NK-92 (cell line): ENCODE measurements around the gene CDH4.

Experiments
- DNase-seq: peaks from one replicate; lab custom pipeline; 2025; ENCODE audit not compliant: unreplicated experiment; lab: John Stamatoyannopoulos, UW

The CDH4 gene

DNA sequence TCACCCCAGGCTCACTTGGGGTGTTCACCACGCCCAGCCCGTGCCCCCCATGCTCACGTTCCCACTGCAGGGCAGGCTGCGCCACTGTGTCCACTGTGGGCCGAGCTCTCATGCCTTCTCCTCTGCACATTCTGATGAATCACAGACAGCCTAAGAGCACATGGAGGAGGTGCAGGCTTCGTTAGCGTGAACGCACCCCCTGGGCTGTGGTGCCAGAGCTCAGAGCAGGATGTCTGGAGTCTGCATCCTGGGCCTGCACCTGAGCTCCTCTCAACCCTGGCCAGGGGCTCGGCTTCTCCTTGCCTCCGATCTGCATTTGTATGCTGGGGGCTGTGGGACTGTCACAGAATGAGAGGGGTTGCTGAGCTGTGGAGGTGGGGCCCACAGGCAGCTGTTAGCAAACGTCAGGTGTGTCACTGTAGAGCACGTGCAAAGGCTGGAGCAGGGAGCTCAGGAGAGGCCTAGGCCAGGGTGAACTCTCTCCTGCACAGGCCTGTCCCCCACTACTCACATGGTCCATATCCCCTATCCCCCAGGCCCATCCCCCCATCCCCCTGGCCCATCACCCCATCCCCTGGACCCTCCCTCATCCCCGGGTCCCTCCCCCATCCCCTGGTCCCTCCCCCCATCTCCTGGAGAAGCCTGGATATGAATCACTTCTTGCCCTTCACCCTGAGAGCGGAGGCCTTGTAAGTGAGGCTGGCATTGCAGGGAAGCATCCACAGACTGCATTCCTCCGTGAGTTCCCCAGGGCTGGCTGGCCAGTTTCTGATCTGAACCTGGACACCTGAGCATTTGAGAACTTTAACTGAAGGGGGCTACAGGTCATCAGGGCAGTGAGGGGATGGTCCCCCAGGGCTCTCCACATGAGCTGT, 504.1 kb downstream of the CDH4 start:
- no peak for DNase-seq

DNA sequence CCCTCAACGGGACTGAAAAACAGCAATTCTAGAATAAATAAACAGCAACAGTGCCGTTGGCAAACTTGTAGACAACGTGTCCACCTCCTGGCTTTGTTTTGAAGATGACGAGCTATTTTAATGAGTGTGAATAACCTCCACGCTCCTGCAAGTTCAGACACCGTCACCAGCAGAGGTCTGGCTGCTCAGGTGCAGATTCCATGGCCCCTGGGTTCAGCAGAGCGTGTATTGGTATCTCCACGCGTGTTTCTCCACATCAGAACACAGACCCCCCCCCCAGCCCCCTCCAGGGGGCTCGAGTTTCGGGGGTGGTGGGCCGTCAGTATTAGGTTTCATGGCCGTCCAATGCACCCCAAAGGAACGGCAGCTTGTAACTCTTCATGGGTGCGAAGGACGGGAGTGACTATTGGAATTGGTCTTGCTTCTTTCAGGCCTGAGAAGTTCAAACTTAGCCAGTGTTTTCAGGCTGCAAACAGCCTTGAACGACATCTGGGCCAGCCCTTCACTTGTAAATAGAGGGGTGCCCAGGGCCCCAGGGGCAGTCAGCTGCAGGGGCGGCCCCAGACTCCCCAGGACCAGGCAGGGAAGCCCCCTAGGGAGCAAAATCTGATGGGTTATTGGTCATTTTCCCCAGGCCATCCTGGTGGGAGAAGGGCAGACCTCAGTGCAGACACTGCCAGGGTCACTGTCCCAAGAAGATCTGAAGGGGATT, 505.1 kb downstream of the CDH4 start:
- DNase-seq = no peak

DNA sequence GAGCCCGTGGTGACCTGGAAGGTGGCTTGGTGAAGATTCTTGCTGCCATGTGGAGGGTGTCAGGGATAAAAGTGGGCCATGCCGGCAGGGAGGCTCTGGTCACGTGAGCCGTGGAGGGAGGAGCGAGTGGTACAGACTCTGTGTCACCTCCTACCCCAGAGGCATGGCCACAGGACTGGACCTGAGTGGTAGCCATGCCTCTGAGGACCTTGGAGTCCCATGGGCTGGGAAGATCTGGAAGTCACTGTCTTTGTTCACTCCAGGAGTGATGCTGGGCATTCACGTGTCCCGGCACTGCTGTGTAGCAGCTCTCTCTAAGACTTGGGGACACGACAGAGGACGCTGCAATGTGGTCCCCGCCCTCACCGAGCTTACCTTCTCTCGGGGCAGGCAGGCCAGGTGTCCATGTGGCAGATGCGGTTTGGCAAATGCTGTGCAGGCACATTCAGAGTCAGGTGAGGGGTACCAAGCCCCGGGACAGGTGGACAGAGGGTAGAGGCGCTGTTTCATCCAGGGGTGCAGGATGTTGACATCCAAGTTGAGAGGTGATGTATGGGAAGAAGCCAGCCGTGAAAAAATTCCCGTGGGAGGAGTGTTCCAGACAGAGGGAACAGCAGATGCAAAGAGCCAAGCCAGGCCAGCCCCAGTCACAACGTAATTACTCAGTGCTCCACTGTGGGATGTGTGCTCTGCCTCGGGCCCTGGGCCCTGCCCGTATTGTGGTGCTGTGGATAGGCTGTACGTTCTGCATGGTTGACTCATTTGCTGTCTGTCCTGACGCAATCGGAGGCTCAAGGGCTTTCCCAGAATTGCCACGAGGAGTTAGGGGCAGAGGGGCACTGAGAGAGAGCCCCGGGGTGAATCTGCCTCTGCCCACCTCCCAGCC, 505.9 kb downstream of the CDH4 start:
- DNase-seq = no peak

DNA sequence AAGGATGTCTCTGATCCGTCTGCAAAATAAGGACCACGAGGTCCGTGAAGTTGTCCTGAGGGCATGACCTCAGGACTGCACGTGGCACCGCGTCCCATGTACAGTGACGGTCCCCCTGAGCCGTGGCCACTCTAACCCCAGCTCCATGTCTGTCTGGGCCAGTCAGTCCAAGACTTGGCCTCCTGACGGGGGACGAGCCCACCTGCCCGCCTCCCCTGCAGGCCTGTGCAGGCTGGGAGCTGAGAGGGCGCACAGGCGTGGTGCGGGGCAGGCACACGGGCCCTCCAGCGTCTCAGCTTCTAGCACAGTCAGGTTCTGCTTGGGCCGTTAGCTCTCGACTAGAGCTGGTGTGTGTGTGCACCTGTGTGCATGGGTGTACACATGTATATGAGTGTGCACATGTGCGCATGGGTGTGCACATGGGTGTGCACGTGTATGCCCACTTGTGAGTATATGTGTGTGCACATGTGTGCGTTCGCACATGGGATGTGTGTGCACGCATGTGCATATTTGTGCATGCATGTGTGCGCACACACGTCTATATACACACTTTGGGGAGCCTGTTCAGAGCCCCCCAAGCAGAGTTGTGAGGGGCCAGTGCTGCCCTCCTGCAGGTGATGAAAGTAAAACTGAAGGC, 506.6 kb downstream of the CDH4 start:
- DNase-seq = no peak

DNA sequence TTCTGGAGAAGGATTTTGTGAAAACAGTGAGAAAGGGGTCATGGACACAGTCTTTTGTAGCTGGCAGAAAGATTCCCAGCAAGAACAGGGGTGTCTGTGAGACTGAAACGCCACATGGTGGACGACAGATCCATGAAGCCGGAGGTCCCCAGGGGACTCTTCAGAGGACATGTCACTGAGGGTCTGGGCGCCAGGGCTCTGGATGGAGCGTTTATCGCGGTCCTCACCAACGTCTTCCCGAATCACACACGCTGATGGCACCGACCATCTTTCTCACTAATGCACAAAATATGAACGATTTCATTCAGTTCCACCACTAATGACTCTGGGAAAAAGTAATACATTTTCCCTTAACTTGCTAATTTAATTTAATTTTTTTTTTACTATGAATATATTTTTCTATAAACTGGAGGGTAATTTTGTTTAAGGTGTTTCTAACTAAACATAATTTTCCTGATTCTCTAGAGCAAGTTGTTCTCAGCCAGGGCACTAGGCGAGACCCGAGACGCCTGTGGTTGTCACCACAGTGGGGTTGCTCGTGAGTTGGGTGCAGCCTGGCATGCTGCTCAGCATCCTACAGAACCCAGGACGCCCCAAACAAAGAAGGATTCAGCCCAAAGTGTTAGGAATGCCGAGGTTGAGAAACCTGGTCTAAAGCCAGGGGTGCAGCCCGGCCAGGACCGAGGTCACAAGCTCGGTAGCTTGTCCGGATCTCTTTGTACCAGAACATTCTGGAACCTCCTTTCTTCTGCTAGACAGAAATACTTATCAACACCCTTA, 507.4 kb downstream of the CDH4 start:
- DNase-seq = no peak

DNA sequence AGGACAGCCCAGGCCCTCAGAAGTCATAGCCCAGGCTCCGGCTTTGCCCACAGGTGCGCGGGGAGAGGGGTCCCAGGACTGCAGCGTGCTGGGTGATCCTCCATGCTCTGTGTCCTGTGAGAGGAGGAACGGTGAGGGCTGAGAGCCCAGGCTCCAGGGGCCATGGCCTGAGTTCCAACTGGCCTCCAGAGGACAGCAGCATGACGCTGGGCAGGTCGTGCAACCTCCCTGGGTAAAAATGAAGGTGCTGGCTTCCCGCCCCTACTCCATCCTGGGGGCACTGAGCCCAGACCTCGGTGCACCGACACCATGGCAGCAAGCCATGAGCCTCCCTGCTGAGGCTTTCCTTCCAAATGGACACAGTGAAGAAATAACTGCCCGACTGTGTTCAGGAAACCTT, 508.3 kb downstream of the CDH4 start:
- no peak for DNase-seq

DNA sequence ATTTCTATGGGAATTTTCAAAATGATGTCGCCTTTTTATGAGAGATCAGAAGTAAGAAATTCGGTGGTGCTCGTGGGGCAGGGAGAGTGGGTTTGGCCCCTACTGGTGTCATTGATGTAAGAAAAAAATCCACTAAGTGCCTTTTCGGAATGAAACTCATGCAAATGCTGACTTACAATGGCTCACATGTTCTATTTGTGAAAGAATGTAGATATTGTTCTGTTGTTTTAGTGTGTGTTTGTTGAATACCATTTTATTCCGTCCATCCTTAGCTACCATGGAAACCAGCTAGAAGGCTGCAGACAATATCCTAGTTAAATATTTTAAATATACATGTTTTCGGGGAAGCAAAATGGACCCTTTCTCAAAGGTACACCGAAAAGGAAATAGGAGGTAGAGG, 508.7 kb downstream of the CDH4 start:
- DNase-seq = no peak

DNA sequence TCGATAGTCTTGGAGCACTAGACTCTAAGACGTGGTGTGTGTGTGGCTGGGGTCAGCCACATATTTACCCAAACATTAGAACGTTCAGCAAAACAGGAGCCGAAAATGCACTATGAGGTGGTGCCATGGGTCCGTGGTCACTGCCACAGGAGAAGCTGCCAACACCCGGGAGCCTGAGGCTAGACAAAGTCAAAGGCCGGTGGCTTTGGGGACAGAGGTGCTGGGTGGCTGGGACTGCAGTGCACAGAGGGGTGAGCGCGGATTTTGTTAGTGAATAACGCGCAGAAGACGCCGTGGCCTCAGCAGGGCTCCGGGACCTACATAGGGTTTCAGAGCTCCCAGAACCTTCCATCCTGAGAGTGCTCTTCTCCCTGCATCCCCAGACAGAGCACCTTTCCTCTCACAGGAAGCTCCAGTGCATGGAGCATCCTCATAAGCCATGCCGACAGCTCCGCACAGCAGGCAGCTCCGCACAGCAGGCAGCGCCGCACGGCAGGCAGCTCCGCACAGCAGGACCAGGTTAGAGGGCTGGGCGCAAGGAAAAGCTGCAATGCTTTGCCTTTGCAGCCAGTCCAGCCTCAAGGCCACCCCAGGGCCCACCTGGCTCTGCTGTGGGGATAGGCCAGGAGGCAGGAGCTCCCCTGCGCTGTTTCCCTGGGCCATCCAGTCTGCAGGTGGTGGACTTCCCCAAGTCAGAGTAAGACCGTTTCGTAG, 509.5 kb downstream of the CDH4 start:
- no peak for DNase-seq

DNA sequence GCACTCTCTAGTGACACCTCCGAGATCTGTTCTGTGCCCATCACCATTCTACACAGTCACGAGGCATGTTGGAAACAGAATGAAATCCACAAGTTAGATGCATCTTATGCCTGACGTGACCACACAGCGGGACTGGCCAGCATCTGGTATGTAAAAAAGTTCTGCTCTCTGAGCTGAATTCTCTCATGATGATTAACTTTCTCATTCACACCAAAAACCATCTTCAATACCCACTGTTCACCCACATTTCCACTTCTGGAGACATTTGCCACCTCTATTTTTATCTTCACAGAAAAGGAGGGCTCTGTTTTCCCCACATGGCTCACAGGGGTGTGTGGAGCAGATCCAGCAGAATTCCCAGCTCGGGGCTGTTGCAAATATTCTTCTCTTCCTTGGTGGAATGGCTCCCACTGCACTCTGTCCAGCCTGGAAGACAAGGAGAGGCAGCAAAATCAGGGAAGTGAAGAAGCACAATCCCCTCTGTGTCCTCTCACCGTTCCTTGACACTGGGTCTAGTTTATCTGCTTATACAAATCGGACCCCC, 510.2 kb downstream of the CDH4 start:
- no peak for DNase-seq

DNA sequence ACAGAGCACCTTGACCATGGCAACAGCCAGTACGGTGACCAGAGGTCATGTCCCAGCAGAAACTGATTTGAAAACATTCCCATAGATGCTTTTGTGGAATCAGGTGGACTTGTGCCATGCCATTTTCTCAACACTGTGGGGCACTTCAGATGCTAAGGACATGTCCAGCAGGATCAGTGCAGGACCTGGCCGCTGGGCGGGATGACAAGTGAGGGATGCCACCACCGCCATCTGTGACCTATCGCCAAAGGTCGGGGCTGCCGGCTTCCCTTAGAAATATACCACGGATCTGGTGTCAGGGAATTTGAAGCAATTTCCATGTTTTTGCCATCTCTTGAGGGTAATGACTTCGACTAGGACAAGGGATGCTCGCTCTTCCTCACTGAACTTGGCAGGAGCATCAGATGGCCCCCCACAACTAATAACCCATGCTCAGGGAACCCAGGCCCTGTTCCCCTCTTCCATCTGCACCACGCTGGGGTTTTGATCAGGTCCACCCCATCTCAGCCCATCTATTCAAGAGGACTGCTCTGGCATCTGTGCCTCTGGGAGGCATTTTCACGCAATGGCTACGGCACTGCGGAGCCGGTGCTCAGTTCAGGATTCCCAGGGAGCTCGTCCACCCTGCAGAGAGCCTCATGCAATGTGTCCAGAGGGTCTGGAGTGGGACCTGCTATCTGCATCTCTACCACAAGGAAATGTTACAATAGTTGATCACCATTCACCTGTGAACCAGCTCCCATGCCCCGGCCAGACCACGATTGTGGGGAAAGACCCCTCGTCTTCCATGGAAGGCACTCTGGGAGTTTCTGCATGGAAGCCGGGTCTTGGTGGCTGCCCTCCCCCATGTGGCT, 511.1 kb downstream of the CDH4 start:
- no peak for DNase-seq

DNA sequence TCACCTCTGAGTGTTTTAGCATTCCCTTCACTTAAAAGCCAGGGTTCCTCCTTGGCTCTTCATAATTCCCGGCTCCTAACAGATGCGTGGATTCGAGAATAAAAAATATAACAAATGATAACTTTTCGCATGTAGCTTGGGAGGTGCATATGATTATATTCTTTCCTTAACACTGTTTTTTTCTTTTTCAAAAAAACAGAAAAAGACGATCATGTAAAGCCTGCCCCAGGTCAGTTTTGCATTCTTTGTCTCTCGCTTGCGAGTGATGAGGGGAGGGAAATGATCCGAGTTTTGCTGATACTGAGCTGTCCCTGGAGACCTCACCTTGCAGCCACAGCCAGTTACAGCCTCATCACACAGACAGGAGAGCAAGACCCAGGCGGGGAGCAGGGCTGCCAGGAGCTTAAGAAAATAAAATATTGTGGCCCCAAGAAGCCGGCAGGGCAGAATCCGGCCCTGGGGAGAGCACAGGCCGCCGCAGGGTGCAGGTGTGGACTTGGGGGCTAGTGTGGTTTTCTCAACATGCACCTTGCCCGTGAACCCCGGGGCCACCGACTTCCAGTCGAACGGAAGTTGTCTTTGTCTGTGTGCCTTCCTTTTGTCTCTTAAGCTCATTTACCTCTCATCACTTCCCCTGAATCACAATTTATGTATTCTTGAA, 511.8 kb downstream of the CDH4 start:
- DNase-seq = no peak

DNA sequence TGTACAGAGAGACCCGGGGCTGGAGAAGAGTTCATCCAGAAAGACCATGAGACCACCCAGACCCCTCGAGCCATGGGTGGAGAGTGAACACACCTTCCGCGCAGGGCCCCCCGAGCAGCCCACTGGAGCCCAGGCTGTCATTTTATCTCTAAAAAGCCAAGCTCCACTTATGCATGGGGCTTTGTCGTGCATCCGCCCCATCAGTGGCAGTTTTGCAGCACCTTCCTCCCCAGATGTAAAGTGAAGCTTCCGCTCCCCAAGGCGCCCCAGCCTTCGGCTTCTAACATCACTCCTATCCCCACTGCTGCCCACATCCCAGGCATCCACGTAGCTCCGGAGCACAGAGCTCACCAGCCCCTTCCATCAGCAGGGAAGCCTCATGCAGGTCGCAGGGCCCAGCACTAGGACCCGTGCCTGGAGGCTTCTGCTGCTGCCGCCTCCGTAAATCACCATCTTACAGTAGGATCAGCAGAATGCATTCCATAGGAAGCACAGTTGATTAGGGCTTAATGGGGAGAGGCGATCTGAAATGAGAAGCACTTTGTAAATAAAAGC, 512.5 kb downstream of the CDH4 start:
- DNase-seq = no peak

DNA sequence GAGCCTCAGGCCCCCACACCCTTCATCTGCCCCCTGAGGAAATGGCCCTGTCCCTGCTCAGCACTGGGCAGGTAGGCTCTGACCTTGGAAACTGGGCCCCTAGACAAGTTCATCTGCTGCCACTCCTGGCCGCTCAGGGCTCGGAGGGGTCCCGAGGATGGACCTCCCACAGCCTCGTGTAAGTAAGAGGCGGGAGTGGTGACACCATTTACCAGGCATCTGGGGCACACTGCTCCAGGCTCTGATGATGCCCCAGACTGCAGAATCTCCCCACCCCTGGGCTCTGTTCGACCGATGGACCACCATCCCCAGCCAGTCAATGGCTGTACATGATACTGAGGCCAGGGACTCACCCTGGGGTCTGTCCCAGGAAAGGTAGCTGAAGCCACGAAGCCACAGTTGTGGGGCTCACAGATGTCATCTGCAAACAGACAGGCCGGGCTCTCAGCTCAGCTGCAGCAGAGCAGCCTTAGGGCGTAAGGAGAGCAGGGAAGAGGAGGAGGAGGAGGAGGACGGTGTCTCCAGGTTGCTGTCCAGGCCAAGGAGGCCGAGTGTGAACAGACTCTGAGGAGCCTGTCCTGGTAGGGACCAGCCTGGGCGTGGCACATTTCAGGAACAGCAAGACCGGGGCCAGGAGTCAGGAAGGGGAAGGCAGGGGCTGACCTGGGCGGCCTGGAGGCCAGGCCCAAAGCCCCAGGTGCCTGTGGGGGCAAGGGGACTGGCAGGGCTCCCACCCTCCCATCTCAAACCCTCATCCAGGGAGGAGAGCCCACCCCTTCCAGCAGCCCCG, 513.2 kb downstream of the CDH4 start:
- no peak for DNase-seq

DNA sequence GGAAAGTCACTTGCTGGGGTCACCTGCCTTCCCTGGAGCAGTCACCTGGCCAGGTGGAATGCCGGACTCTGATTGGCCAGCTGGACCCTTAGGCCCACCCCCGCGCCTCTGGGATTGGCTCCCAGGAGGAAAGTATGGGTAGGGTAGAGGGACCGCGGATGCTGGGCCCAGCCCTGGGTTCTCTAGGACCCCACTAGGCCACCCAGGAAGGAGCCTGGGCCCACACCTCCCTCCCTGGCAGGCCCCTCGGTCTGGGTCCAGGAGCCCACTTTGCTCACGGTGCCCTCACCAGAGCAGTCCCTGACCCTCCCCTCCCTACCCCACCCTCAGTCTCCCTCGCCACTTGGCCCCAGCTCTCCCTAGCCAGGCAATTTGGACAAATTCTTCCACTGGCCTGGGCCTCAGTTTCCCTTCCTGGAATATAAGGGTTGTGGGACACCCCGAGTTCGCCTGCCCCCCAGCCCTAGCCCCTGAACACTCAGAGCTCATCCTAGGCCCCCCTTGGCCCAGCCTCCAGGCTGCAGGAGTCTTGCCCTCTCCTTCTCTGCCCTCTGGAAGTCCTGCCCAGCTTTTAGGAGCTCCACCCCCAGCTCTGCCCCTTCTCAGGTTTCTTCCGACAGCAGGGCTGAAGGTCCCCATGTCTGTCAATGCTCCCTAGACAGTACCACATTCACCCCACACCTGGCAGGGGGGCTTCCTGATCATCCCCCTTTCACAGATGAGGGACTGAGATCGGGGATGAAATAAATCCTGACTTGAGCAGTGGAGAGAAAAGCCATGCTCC, 514.0 kb downstream of the CDH4 start:
- DNase-seq = no peak

DNA sequence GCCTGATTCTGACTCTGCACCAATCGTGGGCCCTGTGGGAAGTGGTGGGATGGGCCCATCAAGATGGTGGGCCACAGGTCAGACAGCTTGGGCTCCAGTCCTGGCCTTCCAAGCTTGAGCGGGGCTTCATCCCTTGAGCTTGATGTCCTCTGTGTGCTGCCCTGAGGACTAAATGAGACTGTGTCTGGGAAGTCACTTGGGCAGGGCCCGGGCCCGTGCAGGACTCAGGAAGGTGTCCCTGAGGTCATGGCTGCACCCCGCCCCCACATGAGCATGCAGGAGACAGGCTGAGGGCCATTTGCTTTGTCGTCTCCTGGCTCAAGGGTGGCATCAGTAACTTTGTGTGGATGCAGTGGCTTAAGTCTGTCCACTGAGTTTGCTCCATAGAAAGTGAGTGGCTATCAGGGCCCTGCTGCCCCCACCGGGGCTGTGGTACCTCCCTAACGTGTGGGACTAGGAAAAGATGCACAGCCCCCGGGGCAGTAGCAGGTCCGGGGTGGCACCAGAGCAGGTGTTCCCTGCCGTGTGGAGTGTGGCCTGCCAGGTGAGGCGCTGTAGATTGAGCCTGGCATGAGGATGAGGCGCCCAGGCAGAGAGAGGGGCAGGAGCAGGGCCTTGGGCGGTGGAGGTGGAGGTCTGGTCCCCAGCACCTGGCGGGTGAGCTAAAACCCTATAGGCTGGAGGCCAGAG, 515.0 kb downstream of the CDH4 start:
- DNase-seq = no peak
